OCI-LY3 (cell line): ENCODE results near the gene FRAS1.

Experiments
- H2AFZ ChIP-seq: fragments of 200-600, 300-600 bp; shearing (Covaris generic); 2 replicates; pipeline ENCODE4 v1.6.0; 2014; ENCODE audit warnings: antibody characterized with exemption, low read depth, low read length
- H3K27ac ChIP-seq: fragments of 200-600, 300-600 bp; sonication (generic); 2 replicates; pipeline ENCODE4 v1.5.1; 2014; ENCODE audit warnings: mild to moderate bottlenecking, low read length, moderate library complexity, mixed read lengths
- H3K27me3 ChIP-seq: fragments of 200-600, 300-600 bp; sonication (generic); 2 replicates; pipeline ENCODE4 v1.6.1; 2014; ENCODE audit warnings: low read depth, low read length, mixed read lengths
- H3K36me3 ChIP-seq: fragments of 200-600, 300-600 bp; sonication (generic); replicated peaks from 2 replicates; pipeline ENCODE3; 2014; ENCODE audit warnings: low read depth, low read length, mixed read lengths
- H3K4me1 ChIP-seq: fragments of 300-600, 200-600 bp; sonication (generic); 2 replicates; pipeline ENCODE4 v1.6.1; 2014; ENCODE audit warnings: low read length, mixed read lengths
- H3K4me2 ChIP-seq: fragments of 200-600, 300-600 bp; sonication (generic); 2 replicates; pipeline ENCODE4 v1.6.1; 2014; ENCODE audit warnings: low read length, mixed read lengths
- H3K4me3 ChIP-seq: fragments of 300-600, 200-600 bp; sonication (generic); 2 replicates; pipeline ENCODE4 v1.5.1; 2014; ENCODE audit warnings: antibody characterized with exemption, mild to moderate bottlenecking, low read length, moderate library complexity
- H3K79me2 ChIP-seq: fragments of 300-600, 200-600 bp; shearing (Covaris generic); 2 replicates; pipeline ENCODE4 v1.6.1; 2014; ENCODE audit warnings: mild to moderate bottlenecking, low read length, mixed read lengths
- H3K9ac ChIP-seq: fragments of 300-600, 200-600 bp; shearing (Covaris generic); 2 replicates; pipeline ENCODE4 v1.6.0; 2014; ENCODE audit warnings: mild to moderate bottlenecking, low read length, moderate library complexity
- H3K9me3 ChIP-seq: fragments of 200-600, 300-600 bp; shearing (Covaris generic); 2 replicates; pipeline ENCODE4 v1.6.1; 2014; ENCODE audit warnings: low read length, mixed read lengths; ENCODE audit not compliant: insufficient read depth
- H4K20me1 ChIP-seq: fragments of 200-600, 300-600 bp; sonication (generic); 2 replicates; pipeline ENCODE4 v1.6.1; 2016; ENCODE audit warnings: low read length, mixed read lengths; ENCODE audit not compliant: insufficient read depth
- EZH2phosphoT487 ChIP-seq: fragments of 200-600 bp; shearing (Covaris generic); IDR thresholded peaks from 2 replicates; pipeline ENCODE4 v1.6.1; 2018; ENCODE audit warnings: antibody characterized with exemption, mixed run types, low read depth
- TF ChIP-seq, protein P1 (sequence below): fragments of 200-600, 300-600 bp; sonication (generic); IDR thresholded peaks from 2 replicates; pipeline ENCODE4 v1.5.1; 2014; ENCODE audit warnings: antibody characterized with exemption, low read length, low read depth

Gene FRAS1

DNA sequence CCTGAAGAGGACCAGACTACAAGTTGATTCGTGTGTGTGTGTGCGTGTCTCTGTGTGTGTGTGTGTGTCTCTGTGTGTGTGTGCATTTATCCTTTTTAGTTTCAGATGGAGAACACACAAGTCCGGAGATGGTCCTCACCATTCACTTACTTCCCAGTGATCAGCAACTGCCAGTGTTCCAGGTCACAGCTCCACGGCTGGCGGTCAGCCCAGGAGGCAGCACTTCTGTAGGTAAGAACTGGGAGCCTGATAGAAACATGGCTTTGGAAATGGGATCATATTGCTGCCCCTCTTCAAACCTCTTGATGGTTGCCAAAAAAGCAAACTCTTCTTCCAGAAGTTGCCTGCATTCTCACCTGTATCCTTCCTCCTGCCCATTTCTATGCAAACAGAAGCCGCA lies 371.9 kb downstream of the FRAS1 start:
- no peak overlapping the region for H3K4me2 ChIP-seq
- no peak overlapping the region for H3K27ac ChIP-seq
- H3K9ac ChIP-seq: no peak overlapping the region
- H3K36me3 ChIP-seq: no peaks in the 10 kb centered on the region
- H3K4me3 ChIP-seq: no peak overlapping the region
- H2AFZ ChIP-seq: no peak overlapping the region
- H3K9me3 ChIP-seq: no peaks in the 10 kb centered on the region
- H3K4me1 ChIP-seq: no peaks in the 10 kb centered on the region
- no peaks in the 10 kb centered on the region for H4K20me1 ChIP-seq
- no peaks in the 10 kb centered on the region for H3K79me2 ChIP-seq
- no peak for TF ChIP-seq EZH2phosphoT487
- TF ChIP-seq, protein P1, sequence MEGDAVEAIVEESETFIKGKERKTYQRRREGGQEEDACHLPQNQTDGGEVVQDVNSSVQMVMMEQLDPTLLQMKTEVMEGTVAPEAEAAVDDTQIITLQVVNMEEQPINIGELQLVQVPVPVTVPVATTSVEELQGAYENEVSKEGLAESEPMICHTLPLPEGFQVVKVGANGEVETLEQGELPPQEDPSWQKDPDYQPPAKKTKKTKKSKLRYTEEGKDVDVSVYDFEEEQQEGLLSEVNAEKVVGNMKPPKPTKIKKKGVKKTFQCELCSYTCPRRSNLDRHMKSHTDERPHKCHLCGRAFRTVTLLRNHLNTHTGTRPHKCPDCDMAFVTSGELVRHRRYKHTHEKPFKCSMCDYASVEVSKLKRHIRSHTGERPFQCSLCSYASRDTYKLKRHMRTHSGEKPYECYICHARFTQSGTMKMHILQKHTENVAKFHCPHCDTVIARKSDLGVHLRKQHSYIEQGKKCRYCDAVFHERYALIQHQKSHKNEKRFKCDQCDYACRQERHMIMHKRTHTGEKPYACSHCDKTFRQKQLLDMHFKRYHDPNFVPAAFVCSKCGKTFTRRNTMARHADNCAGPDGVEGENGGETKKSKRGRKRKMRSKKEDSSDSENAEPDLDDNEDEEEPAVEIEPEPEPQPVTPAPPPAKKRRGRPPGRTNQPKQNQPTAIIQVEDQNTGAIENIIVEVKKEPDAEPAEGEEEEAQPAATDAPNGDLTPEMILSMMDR: no peak
- H3K27me3 ChIP-seq: no peaks in the 10 kb centered on the region

DNA sequence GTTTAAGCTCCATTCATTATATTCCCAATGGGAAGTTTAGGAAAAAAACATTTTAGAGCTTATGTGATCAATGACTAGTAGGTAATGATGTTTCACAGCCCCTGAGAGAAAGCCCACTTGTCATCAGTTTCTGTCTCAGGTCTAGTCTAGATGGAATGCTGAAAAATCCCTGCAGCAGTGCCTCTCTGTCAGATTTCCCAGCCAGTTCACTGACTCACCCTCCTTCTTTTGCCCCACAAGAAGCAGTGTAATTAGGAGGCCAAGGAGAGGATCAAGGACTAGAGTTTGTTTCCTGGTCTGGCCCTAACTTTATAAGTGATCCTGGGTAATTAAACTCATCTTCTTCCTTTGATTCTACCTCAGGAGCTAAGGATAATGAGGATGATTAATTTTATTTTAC lies 375.8 kb downstream of the FRAS1 start:
- H3K9me3 ChIP-seq: no peaks in the 10 kb centered on the region
- H3K27me3 ChIP-seq: no peaks in the 10 kb centered on the region
- H3K4me2 ChIP-seq: no peak overlapping the region
- no peak for TF ChIP-seq EZH2phosphoT487
- TF ChIP-seq, protein P1: no peak
- no peak overlapping the region for H3K9ac ChIP-seq
- no peak overlapping the region for H3K4me3 ChIP-seq
- no peak overlapping the region for H2AFZ ChIP-seq
- H3K4me1 ChIP-seq: no peaks in the 10 kb centered on the region
- H3K27ac ChIP-seq: no peak overlapping the region
- no peaks in the 10 kb centered on the region for H3K36me3 ChIP-seq
- H3K79me2 ChIP-seq: no peaks in the 10 kb centered on the region
- no peaks in the 10 kb centered on the region for H4K20me1 ChIP-seq

DNA sequence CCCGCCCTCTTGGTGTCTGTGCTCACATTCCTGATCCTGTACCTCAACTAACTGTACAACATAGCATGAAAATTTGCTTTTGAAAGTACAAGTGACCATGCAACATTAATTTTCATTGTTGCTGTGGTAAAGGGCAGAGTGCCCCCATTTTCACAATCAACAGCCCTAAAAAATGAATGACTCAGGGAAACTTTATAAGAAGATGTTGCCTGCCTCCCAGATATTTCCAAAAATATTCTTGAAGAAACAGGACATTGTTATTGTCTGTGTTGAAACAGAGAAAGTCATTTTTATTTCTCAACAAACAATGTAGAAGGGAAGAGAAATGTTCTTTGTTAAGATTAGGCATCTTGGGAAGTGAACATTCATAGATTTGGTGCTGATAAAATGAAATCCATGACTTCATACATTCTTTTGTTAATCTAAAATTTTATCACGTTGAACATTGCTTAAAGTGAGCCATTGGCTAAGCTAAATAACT lies 380.5 kb downstream of the FRAS1 start:
- no peaks in the 10 kb centered on the region for H3K79me2 ChIP-seq
- no peak overlapping the region for H3K9ac ChIP-seq
- no peaks in the 10 kb centered on the region for H3K36me3 ChIP-seq
- no peak overlapping the region for H2AFZ ChIP-seq
- H3K27me3 ChIP-seq: 0 out of 2 replicates have a peak, but pooled peaks cover 2% of the 10 kb centered on the region
- H3K4me1 ChIP-seq: no peaks in the 10 kb centered on the region
- H3K27ac ChIP-seq: no peak overlapping the region
- TF ChIP-seq, protein P1: no peak
- TF ChIP-seq EZH2phosphoT487: no peak
- H3K4me2 ChIP-seq: no peak overlapping the region
- no peak overlapping the region for H3K4me3 ChIP-seq
- no peaks in the 10 kb centered on the region for H3K9me3 ChIP-seq
- H4K20me1 ChIP-seq: no peaks in the 10 kb centered on the region

- H3K79me2 ChIP-seq: no peaks in the 10 kb centered on the region
- TF ChIP-seq, protein P1: no peak
- no peak for TF ChIP-seq EZH2phosphoT487
- no peak overlapping the region for H2AFZ ChIP-seq
- H4K20me1 ChIP-seq: no peaks in the 10 kb centered on the region
- H3K4me1 ChIP-seq: no peaks in the 10 kb centered on the region
- H3K36me3 ChIP-seq: no peaks in the 10 kb centered on the region
- H3K27me3 ChIP-seq: 0 out of 2 replicates have a peak, but pooled peaks cover 2% of the 10 kb centered on the region
- no peak overlapping the region for H3K4me2 ChIP-seq
- H3K27ac ChIP-seq: no peak overlapping the region
- H3K9me3 ChIP-seq: no peaks in the 10 kb centered on the region
- no peak overlapping the region for H3K4me3 ChIP-seq
- no peak overlapping the region for H3K9ac ChIP-seq
Observed at GRCh38 chr4:78439328-78439727, 382.2 kb downstream of the FRAS1 start.
